Measurements from ENCODE around the gene ZNF549.
"Not testable (repeated sequence)": the region's sequence is repeated elsewhere in the genome, so short reads cannot be mapped to it uniquely, and the experiment has no call there.

- TF ChIP-seq CTCF (IDR thresholded peaks at IDR 0.05; ENCODE audit: insufficient read depth, low read length, poor library complexity, severe bottlenecking); EZH2phosphoT487 (conservative IDR thresholded peaks at IDR 0.05; ENCODE audit: low read length): not testable (repeated sequence)
Observed at GRCh38 chr19:57487477-57488298, 39.5 kb upstream of the ZNF549 start, which contains the start of gene ZNF419.
